ENCODE results near the gene C1QL1. TPM values are rescaled to one million over a fixed set of nuclear protein-coding genes. Genes with fewer than 3 reads are reported as not detected.
A peak's percentile ranks its signal among the peaks of the same experiment; 100 is the strongest.

The C1QL1 gene
- total and polyA plus RNA-seq, 12 donors: 0.37 to 25.6 (median 1.6) TPM

- H3K27ac ChIP-seq: peak overlapping the region in 1 of 10 donors; percentile 73
- intact Hi-C loops (cut with DNase I): loop anchor here in 6 of 10 donors (5.0 to 10.0 kb wide), 2 partner anchors 180 to 183 kb away; no protein-coding TSS in a partner anchor
These were observed 53.3 kb downstream of the C1QL1 start for GRCh38 chr17:44914698-44915271.

GRCh38 chr17:44914148-44914547, 54.0 kb downstream of the C1QL1 start:
- DNase-seq: no peak
- 83 to 88% methylated on average over 4 of the region's 4 CpGs for WGBS, 2 donors
- Histone ChIP-seq H3K4me1 (peaks cover 0 to 38% (median 23%) of the 10 kb centered on the region in 9 donors), H3K27ac (no peak overlapping the region), H3K4me3 (no peak overlapping the region), H3K36me3 (no peaks in the 10 kb centered on the region), H3K27me3 (peaks cover 0 to 42% (median 12%) of the 10 kb centered on the region in 7 donors), H3K9me3 (no peaks in the 10 kb centered on the region)
- no peak for ATAC-seq
- TF ChIP-seq CTCF (IDR thresholded peaks at IDR 0.05): no peak
- intact Hi-C loops (cut with DNase I): loop anchor here in 5 of 10 donors (5.0 to 10.0 kb wide), 2 partner anchors 181 to 183 kb away; no protein-coding TSS in a partner anchor

More at GRCh38 chr17:44914698-44915271, 53.3 kb downstream of the C1QL1 start:
- Histone ChIP-seq H3K4me1 (peaks cover 0 to 40% (median 23%) of the 10 kb centered on the region in 9 donors), H3K9me3 (no peaks in the 10 kb centered on the region), H3K36me3 (no peaks in the 10 kb centered on the region), H3K4me3 (no peak overlapping the region), H3K27me3 (peaks cover 0 to 42% (median 12%) of the 10 kb centered on the region in 7 donors)
- no peak for ATAC-seq
- no peak for TF ChIP-seq CTCF (IDR thresholded peaks at IDR 0.05)
- no peak for DNase-seq
- 84 to 89% methylated on average over 19 of the region's 19 CpGs for WGBS, 2 donors

- Histone ChIP-seq H3K27me3 (peaks cover 0 to 42% (median 12%) of the 10 kb centered on the region in 7 donors), H3K27ac (no peak overlapping the region), H3K9me3 (no peaks in the 10 kb centered on the region), H3K4me3 (no peak overlapping the region), H3K4me1 (peaks cover 0 to 38% (median 23%) of the 10 kb centered on the region in 9 donors), H3K36me3 (no peaks in the 10 kb centered on the region)
- intact Hi-C loops (cut with DNase I): loop anchor here in 5 of 10 donors (5.0 to 10.0 kb wide), 2 partner anchors 181 to 184 kb away; no protein-coding TSS in a partner anchor
- WGBS, 2 donors: 56 to 67% methylated on average over 6 of the region's 6 CpGs
- ATAC-seq: no peak
- DNase-seq: no peak
- TF ChIP-seq CTCF (IDR thresholded peaks at IDR 0.05): no peak
These were observed 54.4 kb downstream of the C1QL1 start for GRCh38 chr17:44913676-44914075.

GRCh38 chr17:44912763-44913544, 55.1 kb downstream of the C1QL1 start:
- H3K27ac ChIP-seq: no peak overlapping the region
- no peak for TF ChIP-seq CTCF (IDR thresholded peaks at IDR 0.05)
- H3K27me3 ChIP-seq: peaks cover 0 to 42% (median 12%) of the 10 kb centered on the region in 7 donors
- DNase-seq (no peak), ATAC-seq (no peak)
- no peak overlapping the region for H3K4me3 ChIP-seq
- no peaks in the 10 kb centered on the region for H3K36me3 ChIP-seq
- H3K9me3 ChIP-seq: no peaks in the 10 kb centered on the region
- WGBS, 2 donors: 83 to 85% methylated on average over 14 of the region's 14 CpGs
- intact Hi-C loops (cut with DNase I): loop anchor here in 5 of 10 donors (5.0 to 10.0 kb wide), 2 partner anchors 182 to 184 kb away; no protein-coding TSS in a partner anchor
- H3K4me1 ChIP-seq: peaks cover 0 to 38% (median 23%) of the 10 kb centered on the region in 9 donors
